Keratinocyte (primary cell): ENCODE measurements around the gene PLCB3.

Experiments
- CTCF ChIP-seq, 3 experiments: IDR thresholded peaks in 1 of 3; conservative IDR thresholded peaks in 1 of 3; optimal IDR thresholded peaks in 1 of 3; 2 replicates in 2 of 3; 3 replicates in 1 of 3; pipeline versions ENCODE3 to v1.5.1; 2011; ENCODE audit warnings: low read length in 3 of 3, mild to moderate bottlenecking in 3 of 3, moderate library complexity in 2 of 3, control low read depth in 1 of 3, inconsistent platforms in 1 of 3; ENCODE audit not compliant: insufficient read depth in 2 of 3; ENCODE audit errors: extremely low read depth in 1 of 3
- EZH2 ChIP-seq: IDR thresholded peaks from one replicate; pipeline ENCODE4 v1.6.1; 2012; ENCODE audit warnings: inconsistent platforms, mild to moderate bottlenecking, low read length, moderate library complexity

GRCh38 chr11:64267207-64267945, 16.0 kb downstream of the PLCB3 start:
- TF ChIP-seq CTCF (optimal IDR thresholded peaks at IDR 0.05 in 1 of 3, IDR thresholded peaks at IDR 0.05 in 1 of 3, conservative IDR thresholded peaks at IDR 0.05 in 1 of 3; ENCODE audit: extremely low read depth in 1 of 3, insufficient read depth in 2 of 3, low read length in 3 of 3), result no peak
- TF ChIP-seq EZH2, result no peak
